Stimulated activated CD8-positive, alpha-beta memory T cell treated with anti-CD3 and anti-CD28 coated beads, Interleukin-4, amount 100 ng/mL, for 24 hours (primary cell): Measurements from ENCODE around the gene SYT2.

Source experiments
- DNase-seq: peaks from one replicate; pipeline ENCODE4 v3.0.0-alpha.2; 2020; ENCODE audit warnings: low read depth

Gene SYT2

GRCh38 chr1:202677433-202677832 is 32.8 kb downstream of the SYT2 start:
- DNase-seq, result no peak

DNA sequence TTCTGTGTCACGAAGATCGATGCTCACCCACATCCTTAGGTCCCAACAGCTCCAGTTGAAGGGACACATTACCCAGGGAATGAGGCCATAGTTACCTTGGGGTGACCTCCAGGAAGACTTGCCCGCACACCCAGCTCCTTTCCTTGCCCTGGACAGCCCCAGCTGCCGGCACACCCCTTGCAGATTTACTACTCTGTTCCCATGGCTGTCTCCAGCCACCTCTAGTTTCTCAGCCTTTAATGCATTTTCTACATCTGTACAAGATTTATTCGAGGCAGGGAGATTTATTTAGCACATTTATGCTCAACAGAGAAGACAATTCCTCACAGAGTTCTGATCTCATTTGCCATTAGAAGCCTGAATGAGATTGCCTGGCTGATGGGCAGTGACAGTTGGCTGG is 36.7 kb downstream of the SYT2 start:
- DNase-seq, result no peak

DNA sequence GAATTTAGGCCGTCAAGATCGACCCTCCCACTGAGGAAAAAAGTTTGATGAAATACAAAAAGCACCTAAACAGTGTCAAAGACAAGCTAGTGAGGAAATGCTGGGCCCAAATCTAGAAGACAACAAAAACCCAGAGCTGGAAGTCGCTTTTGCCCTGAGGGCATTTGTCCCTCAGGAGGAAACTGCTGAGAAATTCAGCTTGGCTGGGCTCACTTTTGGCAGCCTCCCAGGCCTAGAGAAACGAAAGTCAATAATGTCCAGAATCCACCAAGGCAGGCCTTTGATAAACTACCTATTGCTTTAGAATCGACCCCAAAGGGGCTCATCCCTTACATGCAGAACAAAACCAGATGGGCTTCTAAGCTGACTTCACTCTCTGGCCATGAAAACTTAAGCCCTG is 38.9 kb downstream of the SYT2 start:
- DNase-seq, result no peak

DNA sequence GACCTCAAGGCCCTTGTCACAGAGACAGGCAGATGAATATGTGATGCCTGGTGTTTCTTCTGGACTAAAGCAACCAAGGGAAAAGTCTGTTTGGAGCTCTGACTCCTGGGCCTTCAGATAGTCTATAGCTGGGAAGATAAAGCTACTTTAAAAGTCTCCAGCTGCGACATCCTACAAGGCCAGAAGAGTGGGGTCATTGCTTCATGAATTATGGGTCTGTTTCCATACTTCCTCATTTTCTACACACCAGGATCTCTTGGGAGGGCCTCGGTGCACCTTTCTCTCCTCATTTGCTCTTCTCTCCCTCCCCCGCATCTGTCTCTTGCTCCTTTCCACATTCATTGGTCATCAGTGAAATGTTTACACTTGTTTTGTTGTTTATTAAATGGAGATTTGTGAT is 44.8 kb downstream of the SYT2 start:
- no peak for DNase-seq

GRCh38 chr1:202664083-202664482 is 46.2 kb downstream of the SYT2 start:
- no peak for DNase-seq

GRCh38 chr1:202663131-202663530 is 47.1 kb downstream of the SYT2 start:
- no peak for DNase-seq

DNA sequence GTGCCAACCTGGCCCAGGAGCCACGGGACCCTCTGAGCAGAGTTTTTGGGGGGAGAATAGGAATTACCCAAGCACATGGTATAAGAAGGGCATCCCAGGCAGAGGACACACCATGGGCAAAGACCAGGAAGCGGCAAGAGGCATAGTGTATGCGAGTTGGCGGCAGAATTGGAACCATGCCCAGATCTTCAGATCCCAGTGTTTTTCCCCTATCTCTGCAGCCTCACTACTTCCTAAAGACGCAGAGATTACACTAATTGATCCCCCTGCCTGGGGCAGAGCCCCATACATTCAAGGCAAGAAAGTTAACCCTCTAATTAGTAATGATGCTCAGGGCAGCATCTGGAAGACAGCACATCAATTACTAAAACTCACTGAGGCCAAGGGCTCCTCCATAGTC is 48.2 kb downstream of the SYT2 start:
- DNase-seq, result no peak

DNA sequence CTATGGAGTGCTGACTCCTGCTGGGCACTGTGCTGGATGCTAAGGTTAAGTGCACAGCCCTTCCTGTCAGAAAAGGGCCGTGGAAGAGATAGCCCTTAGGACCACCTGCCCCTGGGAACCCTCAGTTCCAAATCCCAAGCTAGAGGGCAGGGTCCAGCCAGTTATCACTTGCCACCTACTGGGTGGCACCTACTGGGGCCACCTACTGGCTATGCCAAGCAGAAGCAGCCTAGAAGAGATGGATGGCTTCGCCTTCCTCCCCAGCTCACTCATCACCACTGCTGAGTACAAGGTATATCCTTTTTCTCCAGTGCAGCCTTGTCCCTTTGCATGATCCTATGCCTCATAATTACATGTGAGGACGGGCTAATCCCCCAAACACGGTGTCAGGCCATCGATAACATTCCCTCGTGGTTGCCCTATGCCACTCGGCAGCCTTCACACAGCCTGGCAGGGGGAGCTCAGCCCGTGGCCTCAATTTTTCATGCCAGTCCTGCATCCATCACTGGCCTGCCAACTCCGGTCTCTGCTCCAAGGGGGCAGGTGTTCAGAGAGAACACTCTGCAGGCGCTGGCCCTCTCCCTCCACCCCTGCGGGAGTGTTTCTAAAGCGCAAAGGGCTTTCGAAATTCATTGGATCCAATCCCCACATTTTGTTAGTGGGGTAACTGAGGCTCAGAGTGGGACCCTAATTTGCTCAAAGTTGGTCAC is 49.0 kb downstream of the SYT2 start:
- no peak for DNase-seq

DNA sequence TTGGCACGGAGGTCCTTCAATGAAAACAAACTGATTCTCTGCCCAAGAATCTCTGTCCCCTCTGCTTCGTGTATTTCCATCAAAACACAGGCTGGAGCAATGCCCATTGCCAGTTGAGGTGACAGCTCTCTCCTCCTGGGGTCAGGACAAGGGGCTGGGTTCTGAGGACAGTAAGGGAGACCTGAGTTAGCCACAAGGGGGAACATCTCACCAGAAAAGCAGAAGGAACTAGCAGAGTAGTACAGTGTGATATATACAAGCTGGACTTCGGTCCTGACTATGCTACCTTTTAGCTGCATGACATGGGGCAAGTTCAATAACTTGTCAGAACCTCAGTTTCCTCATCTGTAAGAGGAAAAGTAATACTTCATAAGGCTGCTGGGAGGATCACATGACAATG is 50.3 kb downstream of the SYT2 start:
- no peak for DNase-seq

- DNase-seq, result no peak
Measured at GRCh38 chr1:202659541-202659940, 50.7 kb downstream of the SYT2 start.

DNA sequence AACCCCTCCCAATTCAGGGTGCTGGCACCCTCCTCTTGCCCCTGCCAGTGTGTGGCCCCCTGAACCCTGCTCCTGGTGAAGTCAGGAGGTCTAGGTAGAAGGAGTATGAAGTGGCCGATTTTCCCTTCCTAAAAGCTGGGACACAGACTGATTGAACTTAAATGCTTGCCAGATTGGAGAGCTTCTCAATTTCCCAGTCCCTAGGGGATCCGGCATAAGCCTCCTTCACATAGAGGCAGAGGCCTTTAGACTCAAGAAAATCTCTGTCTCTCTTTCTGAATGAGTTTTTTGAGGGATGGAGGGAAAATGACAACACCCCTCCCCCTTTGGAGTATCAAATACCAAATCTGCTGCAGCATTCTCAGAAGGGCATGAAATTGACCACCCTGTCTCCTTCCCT is 51.5 kb downstream of the SYT2 start:
- no peak for DNase-seq

GRCh38 chr1:202658251-202658759 is 51.9 kb downstream of the SYT2 start:
- no peak for DNase-seq

DNA sequence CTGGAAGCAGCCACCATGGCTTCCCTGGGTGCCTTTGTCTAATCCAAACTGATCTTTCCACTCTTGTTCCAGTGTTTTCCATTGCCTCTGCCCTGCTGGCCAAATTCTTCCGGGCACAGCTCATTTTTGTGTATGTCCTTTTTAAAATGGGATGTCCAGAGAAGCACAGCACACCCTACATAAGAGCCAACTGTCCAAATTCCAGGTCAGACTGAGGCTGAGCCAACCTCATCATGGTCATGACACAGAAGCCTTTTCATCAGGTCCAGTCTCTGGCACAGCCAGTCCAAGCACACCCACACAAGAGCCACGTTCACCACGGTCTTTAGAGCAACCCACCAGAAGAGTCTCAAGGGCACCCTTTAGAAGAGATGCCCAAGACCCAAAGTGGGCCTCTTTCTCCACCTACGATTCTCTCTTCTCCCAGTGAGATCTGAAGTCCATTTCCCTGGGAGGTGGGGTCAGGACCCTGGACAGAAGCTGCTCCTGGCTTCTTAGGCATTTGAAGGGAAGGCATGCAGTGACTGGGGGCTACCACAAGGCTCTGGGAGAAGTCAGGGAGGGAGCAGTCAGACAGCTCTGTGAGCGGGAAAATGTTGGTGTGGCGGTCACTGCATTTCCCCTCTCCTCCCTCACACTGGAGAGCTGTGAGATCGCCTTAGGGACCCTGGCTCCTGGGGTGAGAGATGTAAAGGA is 53.2 kb downstream of the SYT2 start:
- no peak for DNase-seq

DNA sequence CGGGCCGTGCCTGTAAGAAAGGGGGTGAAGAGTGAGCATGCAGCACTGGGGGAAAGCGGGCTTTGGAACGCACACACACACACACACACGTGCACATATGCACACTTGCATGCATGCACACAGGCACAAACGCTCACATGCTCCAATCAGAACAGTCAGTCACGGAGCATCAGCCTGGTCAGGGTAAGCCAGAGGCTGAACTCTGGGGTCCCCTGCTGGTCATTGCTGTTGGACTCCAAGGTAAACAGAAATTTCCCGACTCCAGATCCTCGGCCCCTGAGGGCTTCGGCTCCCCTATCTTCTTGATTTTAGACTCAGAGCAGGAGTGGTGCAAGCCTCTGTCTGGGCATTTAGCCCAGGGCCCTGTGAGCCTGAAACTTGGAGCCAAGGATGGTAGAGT is 54.2 kb downstream of the SYT2 start:
- DNase-seq, result no peak

- DNase-seq, result no peak
Measured at GRCh38 chr1:202654079-202654478, 56.2 kb downstream of the SYT2 start.

GRCh38 chr1:202649553-202650392 is 60.5 kb downstream of the SYT2 start:
- DNase-seq, result no peak

GRCh38 chr1:202648605-202649226 is 61.5 kb downstream of the SYT2 start:
- DNase-seq, result no peak

- no peak for DNase-seq
Measured at GRCh38 chr1:202645097-202645476, 65.2 kb downstream of the SYT2 start.

GRCh38 chr1:202644219-202645096 is 65.8 kb downstream of the SYT2 start:
- DNase-seq, result no peak

GRCh38 chr1:202643397-202644218 is 66.6 kb downstream of the SYT2 start:
- DNase-seq, result no peak
